HG02884 (cell line): ENCODE data around the gene WBP2NL.

Experiments
- ATAC-seq: cut with Tn5 transposase; IDR thresholded peaks from one replicate; pipeline ENCODE4 v1.9.1; 2021; ENCODE audit warnings: mild to moderate bottlenecking, moderate library complexity; ENCODE audit not compliant: unreplicated experiment

WBP2NL gene

GRCh38 chr22:41976961-41977566 lies 21.5 kb upstream of the WBP2NL start:
- no peak for ATAC-seq

GRCh38 chr22:41978732-41979131 lies 19.9 kb upstream of the WBP2NL start:
- ATAC-seq = no peak

- ATAC-seq = no peak
These were observed 19.0 kb upstream of the WBP2NL start for GRCh38 chr22:41979423-41980250.

- no peak for ATAC-seq
These were observed 15.7 kb upstream of the WBP2NL start for GRCh38 chr22:41982865-41983264.

- ATAC-seq = no peak
These were observed 14.8 kb upstream of the WBP2NL start for GRCh38 chr22:41983513-41984405.

- ATAC-seq = no peak
These were observed 11.3 kb upstream of the WBP2NL start for GRCh38 chr22:41987276-41987675.

- no peak for ATAC-seq
These were observed 9.3 kb upstream of the WBP2NL start for GRCh38 chr22:41989246-41989645.

GRCh38 chr22:41991111-41991510 lies 7.5 kb upstream of the WBP2NL start:
- no peak for ATAC-seq

GRCh38 chr22:41992496-41992895 lies 6.1 kb upstream of the WBP2NL start:
- no peak for ATAC-seq

- no peak for ATAC-seq
These were observed 3.4 kb upstream of the WBP2NL start for GRCh38 chr22:41995211-41995610.

GRCh38 chr22:41996826-41997225 lies 1.8 kb upstream of the WBP2NL start:
- ATAC-seq = no peak

GRCh38 chr22:42000466-42000865 lies 1.9 kb downstream of the WBP2NL start:
- no peak for ATAC-seq

GRCh38 chr22:42001121-42001520 lies 2.5 kb downstream of the WBP2NL start:
- ATAC-seq = no peak

GRCh38 chr22:42001706-42002105 lies 3.1 kb downstream of the WBP2NL start:
- no peak for ATAC-seq

GRCh38 chr22:42007922-42008321 lies 9.3 kb downstream of the WBP2NL start:
- ATAC-seq = no peak

- ATAC-seq = no peak
These were observed 12.2 kb downstream of the WBP2NL start for GRCh38 chr22:42010778-42011177.

- ATAC-seq = no peak
These were observed 14.8 kb downstream of the WBP2NL start for GRCh38 chr22:42013385-42013784.

GRCh38 chr22:42016111-42016510 lies 17.5 kb downstream of the WBP2NL start:
- ATAC-seq = no peak

GRCh38 chr22:42018224-42018623 lies 19.6 kb downstream of the WBP2NL start:
- ATAC-seq = no peak

GRCh38 chr22:42021571-42021970 lies 23.0 kb downstream of the WBP2NL start:
- no peak for ATAC-seq

GRCh38 chr22:42022162-42022847 lies 23.7 kb downstream of the WBP2NL start:
- no peak for ATAC-seq
